Daoy (cell line): ENCODE data around the gene RAD54L. TPM values are rescaled to one million over a fixed set of nuclear protein-coding genes. Genes with fewer than 3 reads are reported as not detected.
"Not testable (repeated sequence)": the region's sequence is repeated elsewhere in the genome, so short reads cannot be mapped to it uniquely, and the experiment has no call there.

Experiments
- DNase-seq: peaks from one replicate; pipeline ENCODE4 v3.0.0-alpha.2; 2015; ENCODE audit warnings: low read depth
- total RNA-seq: library from RNA; depleted of rRNA; stranded (reverse); fragments of >200 nt; shearing (Covaris generic); gene quantifications from 2 replicates; pipeline ENCODE4 v1.2.3, GENCODE V29; 2014

Gene RAD54L
- total RNA-seq, 1 experiment from 2014 or later = 19.9 TPM

- no peak for DNase-seq
Observed at GRCh38 chr1:46285730-46286477, 38.3 kb downstream of the RAD54L start.

- no peak for DNase-seq
Observed at GRCh38 chr1:46288485-46289133, 41.0 kb downstream of the RAD54L start.

- DNase-seq = no peak
Observed at GRCh38 chr1:46289134-46289494, 41.6 kb downstream of the RAD54L start.

DNA sequence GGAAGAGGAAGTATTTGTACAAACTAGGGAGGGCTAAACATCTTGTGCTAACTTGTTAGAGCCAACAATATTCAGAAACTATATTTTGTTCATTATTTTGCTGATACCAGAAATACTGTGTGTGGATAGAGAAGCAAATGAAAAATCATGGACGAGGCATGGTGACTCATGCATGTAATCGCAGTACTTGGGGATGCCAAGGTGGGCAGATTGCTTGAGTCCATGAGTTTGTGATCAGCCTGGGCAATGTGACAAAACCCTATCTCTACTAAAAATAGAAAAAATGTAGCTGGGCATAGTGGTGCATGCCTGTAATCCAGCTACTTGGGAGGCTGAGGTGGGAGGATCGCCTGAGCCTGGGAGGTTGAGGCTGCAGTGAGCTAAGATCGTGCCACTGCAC, 42.4 kb downstream of the RAD54L start:
- no peak for DNase-seq

DNA sequence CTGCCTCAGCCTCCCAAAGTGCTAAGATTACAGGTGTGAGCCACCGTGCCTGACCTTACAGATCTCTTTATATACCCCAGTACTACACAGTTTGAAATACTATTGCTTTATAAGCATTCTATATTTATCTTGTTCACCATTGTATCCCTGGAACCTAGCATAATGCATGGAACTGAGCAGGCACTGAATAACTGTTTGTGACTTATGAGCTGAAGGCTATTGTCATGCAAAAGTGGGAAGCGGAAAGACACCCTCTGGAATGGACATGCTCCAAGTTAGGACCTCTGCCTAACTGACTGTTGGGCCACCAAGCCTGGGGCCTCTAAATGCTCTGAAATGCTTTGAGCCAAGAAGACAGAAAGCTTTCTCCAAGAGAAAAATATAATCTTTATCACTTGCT, 47.7 kb downstream of the RAD54L start:
- DNase-seq = no peak

DNA sequence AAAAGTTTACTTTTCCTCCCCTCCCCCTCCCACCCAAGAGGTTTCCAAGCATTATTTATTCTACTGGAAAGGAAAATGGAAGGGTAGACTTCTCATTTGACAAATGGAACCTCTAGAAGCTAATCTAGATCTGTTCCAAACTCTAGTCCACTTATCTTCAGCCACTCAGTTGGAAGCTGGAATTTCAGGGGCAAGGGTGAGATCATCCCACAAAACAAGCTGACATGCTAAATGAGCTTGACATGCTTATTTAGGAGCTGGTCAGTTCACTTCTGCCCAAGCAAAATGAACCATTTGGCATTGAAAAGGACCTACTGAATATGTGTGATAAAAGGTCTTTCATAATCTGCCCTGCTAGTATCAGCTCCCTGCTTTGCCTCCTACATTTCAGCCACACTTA, 50.8 kb downstream of the RAD54L start:
- no peak for DNase-seq

GRCh38 chr1:46300673-46301405, 53.3 kb downstream of the RAD54L start:
- no peak for DNase-seq

DNA sequence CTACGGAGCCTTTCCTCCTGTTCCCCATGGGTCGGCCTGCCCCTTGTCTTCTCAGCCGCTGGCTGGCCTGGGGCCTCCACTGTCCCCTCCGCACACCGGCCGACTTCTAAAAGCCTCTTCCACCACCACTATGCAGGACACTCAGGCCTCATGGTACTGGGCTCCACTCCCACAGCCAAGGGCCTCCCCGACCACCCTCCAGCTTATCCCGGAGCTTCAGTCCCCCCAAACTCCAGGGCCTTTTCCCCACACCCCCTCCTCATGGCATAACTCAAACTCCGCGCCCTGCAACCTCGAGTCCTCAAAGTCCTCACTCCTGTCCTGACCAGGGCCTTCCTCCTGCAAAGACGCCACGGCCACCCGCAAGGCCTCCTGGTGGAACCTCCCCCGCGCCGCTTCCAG, 53.8 kb downstream of the RAD54L start:
- DNase-seq = no peak

DNA sequence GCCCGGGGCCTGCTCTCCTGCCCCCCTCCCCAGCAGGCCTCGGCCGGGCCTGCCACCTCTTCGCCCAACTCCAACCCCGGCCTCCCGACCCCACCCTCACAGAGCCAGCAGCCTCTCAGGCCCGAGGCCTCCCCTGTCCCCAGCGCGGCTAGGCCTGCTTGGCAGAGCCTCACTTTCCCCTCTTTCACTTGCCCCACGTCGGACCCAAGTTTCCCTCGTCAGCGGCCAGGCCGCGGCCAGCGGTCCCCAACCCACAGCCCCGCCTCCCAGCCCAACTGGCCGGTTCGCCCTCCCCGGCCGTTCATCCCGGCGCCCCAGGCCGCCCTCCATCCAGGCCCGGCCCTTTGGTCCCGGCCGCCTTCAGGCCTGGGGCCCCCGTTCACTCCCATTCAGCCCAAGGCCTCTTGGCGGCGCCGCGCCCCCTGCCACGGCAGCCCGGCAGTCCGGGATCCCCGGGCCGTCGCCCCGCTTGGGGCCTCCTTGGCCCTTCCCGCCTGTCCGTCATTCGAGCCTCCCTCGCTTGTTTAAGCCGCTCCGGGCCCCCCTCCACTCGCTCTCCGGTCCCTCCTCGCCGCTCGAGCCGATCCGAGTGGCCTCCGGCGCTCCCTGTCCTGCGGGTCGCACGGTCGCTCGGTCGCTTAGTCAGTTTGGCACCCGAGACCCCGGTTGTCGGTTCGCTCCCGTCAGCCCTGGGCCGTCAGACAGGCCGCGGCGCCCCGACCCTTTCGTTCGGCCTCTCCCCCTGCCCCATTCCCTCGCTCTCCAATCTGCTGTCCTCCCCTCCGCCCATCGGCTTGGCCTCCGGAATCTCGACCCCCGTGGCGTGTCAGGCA, 54.5 kb downstream of the RAD54L start:
- peak; percentile 61 for DNase-seq

GRCh38 chr1:46302641-46303037, 55.1 kb downstream of the RAD54L start:
- DNase-seq = peak; percentile 46

- peak; percentile 98 for DNase-seq
Observed at GRCh38 chr1:46303038-46303871, 55.7 kb downstream of the RAD54L start, which contains the start of the genes LRRC41 and UQCRH. Gene LRRC41 (minus strand): TSS chr1:46303616. CDS start chr1:46303322, 294 bp downstream. Gene UQCRH (plus strand): TSS chr1:46303698. CDS start chr1:46303767, 69 bp downstream.

GRCh38 chr1:46303872-46304326, 56.3 kb downstream of the RAD54L start:
- DNase-seq = no peak

GRCh38 chr1:46306159-46306530, 58.6 kb downstream of the RAD54L start:
- no peak for DNase-seq

DNA sequence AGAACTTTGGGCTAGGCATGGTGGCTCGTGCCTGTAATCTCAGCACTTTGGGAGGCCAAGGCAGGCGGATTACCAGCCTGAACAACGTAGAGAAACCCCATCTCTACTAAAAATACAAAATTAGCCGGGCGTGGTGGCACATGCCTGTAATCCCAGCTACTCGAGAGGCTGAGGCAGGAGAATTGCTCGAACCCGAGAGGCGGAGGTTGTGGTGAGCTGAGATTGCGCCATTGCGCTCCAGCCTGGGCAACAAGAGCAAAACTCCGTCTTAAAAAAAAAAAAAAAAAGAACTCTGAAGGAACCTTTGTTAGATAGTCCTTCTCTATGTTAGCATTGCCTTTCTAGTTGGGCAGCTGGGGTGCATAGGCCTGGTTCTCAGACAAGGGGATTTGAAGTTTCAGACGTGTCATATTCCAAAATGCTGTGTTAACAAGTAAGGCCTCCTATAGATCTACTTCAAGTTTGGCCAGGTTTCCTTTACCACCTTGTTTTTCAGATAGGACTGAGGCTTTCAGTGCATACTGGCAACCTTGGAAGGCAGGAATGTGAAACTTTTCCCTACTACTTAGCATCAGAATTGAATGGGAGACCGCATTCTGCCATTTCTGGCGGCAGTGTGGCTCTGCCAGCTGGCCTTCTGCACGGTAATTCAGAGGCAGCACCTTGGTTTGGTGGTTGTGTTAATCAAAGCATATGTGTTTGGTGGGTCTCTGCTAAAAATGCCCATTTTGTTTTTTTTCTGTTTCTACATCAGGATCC, 62.0 kb downstream of the RAD54L start:
- DNase-seq = no peak

GRCh38 chr1:46310321-46310720, 62.8 kb downstream of the RAD54L start:
- DNase-seq = no peak

DNA sequence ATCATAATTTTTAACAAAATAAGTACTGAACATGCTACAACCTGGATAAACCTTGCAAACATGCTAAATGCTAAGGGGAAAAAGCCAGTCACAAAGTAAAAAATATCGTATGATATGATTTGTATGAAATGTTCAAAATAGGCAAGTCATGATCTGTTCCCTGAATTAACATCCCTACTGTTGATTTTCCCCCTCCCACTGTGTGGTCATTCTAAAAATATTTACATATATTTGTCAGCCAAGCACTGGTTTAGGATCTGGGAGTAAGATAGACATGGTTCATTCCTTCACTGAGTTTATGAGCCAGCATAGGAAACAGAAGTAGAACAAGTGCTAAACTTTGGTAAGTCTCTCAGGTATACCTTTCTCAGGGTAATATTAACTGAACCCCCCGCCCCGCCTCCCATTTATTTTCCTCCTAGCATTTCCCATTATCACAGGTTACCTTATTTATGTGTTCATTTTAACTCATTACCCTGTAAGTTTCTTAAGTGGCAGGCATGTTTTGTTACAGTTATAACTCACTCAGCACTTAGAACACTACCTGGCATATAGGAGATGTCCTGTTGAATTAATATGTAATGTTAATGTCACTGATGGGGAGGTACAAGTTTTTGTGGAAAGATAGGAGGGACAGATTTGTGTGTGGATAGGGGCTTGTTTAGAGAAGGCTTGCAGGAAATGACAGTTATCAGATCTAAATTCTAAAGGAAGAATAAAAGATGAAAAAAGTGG, 68.3 kb downstream of the RAD54L start:
- no peak for DNase-seq

DNA sequence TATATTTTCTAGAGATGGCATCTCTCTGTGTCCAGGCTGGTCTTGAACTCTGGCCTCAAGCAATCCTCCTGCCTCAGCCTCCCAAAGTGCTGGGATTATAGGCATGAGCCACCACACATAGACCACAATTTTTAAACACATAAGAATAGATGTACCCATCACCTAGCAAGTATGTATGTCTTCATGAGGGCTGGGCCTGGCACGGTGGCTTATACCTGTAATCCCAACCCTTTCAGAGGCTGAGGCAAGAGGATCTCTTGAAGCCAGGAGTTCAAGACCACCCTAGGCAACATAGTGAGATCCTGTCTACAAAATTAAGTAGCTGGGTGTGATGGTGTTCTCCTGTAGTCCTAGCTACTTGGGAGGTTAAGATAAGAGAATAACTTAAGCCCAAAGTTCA, 69.8 kb downstream of the RAD54L start:
- no peak for DNase-seq

- not testable (repeated sequence) for DNase-seq
Observed at GRCh38 chr1:46319301-46319700, 71.7 kb downstream of the RAD54L start.
